GM06990 (cell line): ENCODE measurements around the gene HORMAD2.

ENCODE experiments used
- DNase-seq: peaks from one replicate; pipeline ENCODE4 v3.0.0-alpha.2; 2011; ENCODE audit not compliant: insufficient read length; ENCODE audit errors: extremely low read depth
- H3K27me3 ChIP-seq: replicated peaks from 2 replicates; pipeline ENCODE4 v1.6.0; 2011; ENCODE audit warnings: low read length; ENCODE audit not compliant: control insufficient read depth, insufficient read depth
- H3K36me3 ChIP-seq: 2 replicates; pipeline ENCODE4 v1.5.1; 2011; ENCODE audit warnings: low read length; ENCODE audit not compliant: control insufficient read depth, insufficient read depth
- H3K4me3 ChIP-seq: replicated peaks from 2 replicates; pipeline ENCODE4 v1.5.1; 2011; ENCODE audit warnings: low read depth, mild to moderate bottlenecking, control low read depth, low read length
- CTCF ChIP-seq: IDR thresholded peaks from 2 replicates; pipeline ENCODE4 v1.5.1; 2011; ENCODE audit warnings: low read length, control low read depth, mild to moderate bottlenecking, inconsistent platforms; ENCODE audit not compliant: insufficient read depth, poor library complexity, severe bottlenecking

HORMAD2 gene

GRCh38 chr22:30204015-30204741 lies 123.9 kb downstream of the HORMAD2 start:
- no peak for TF ChIP-seq CTCF
- no peaks in the 10 kb centered on the region for H3K27me3 ChIP-seq
- no peak overlapping the region for H3K4me3 ChIP-seq
- DNase-seq, result no peak
- H3K36me3 ChIP-seq, result no peaks in the 10 kb centered on the region

- H3K4me3 ChIP-seq, result no peak overlapping the region
- no peak for DNase-seq
- H3K36me3 ChIP-seq, result no peaks in the 10 kb centered on the region
- no peaks in the 10 kb centered on the region for H3K27me3 ChIP-seq
- TF ChIP-seq CTCF, result no peak
These were observed 124.5 kb downstream of the HORMAD2 start for GRCh38 chr22:30204742-30205111.

- H3K4me3 ChIP-seq, result no peak overlapping the region
- H3K27me3 ChIP-seq, result no peaks in the 10 kb centered on the region
- no peak for TF ChIP-seq CTCF
- no peaks in the 10 kb centered on the region for H3K36me3 ChIP-seq
- DNase-seq, result no peak
These were observed 125.2 kb downstream of the HORMAD2 start for GRCh38 chr22:30205281-30206115.

- Histone ChIP-seq H3K36me3 (no peaks in the 10 kb centered on the region), H3K4me3 (no peak overlapping the region), H3K27me3 (no peaks in the 10 kb centered on the region)
- no peak for DNase-seq
- no peak for TF ChIP-seq CTCF
These were observed 126.7 kb downstream of the HORMAD2 start for GRCh38 chr22:30206944-30207343.

GRCh38 chr22:30208631-30209603 lies 128.7 kb downstream of the HORMAD2 start:
- DNase-seq, result no peak
- no peaks in the 10 kb centered on the region; the same call in 1 of the 2 replicates for H3K27me3 ChIP-seq
- H3K4me3 ChIP-seq, result no peak overlapping the region
- H3K36me3 ChIP-seq, result no peaks in the 10 kb centered on the region
- no peak for TF ChIP-seq CTCF
